SK-N-SH (cell line): Measurements from ENCODE around the gene DNAJA2. TPM values are rescaled to one million over a fixed set of nuclear protein-coding genes. Genes with fewer than 3 reads are reported as not detected.

Experiments used
- CTCF ChIA-PET: fragments of 300-600, 350-600 bp; formaldehyde crosslinking; extraction: SDS; loops from one replicate; lab custom pipeline; 2021; lab: Yijun Ruan, JAX
- POLR2A ChIA-PET: fragments of 350-600 bp; sonication (Branson Sonifier 250); formaldehyde crosslinking; extraction: SDS; loops from one replicate; lab custom pipeline; 2020; ENCODE audit warnings: antibody characterized with exemption, inconsistent platforms; lab: Yijun Ruan, JAX
- DNase-seq: peaks from one replicate; pipeline ENCODE4 v3.0.0; 2012
- H2AFZ ChIP-seq: fragments of 200-600 bp; sonication (generic); 2 replicates; pipeline ENCODE4 v1.8.1; 2016; ENCODE audit warnings: antibody characterized with exemption, mild to moderate bottlenecking, low read depth
- H3F3A ChIP-seq: fragments of 200-600 bp; sonication (generic); replicated peaks from 2 replicates; pipeline ENCODE3; 2016; ENCODE audit warnings: antibody characterized with exemption, mild to moderate bottlenecking; ENCODE audit not compliant: insufficient read depth
- H3K27ac ChIP-seq, 2 experiments: fragments of 200-500 bp in 1 of 2; fragments of 200-600 bp in 1 of 2; sonication (Bioruptor generic) in 1 of 2; sonication (generic), shearing (Covaris generic) in 1 of 2; 2 replicates each; pipeline versions ENCODE4 v1.5.1 to v1.6.1; 2014 to 2016; ENCODE audit warnings: low read depth in 2 of 2, inconsistent platforms in 1 of 2, low read length in 1 of 2, mild to moderate bottlenecking in 1 of 2, mixed read lengths in 1 of 2
- H3K27me3 ChIP-seq: fragments of 200-600 bp; sonication (generic), shearing (Covaris generic); 2 replicates; pipeline ENCODE4 v1.6.1; 2016; ENCODE audit warnings: mixed run types; ENCODE audit not compliant: insufficient read depth
- H3K36me3 ChIP-seq, 2 experiments: fragments of 200-500 bp in 1 of 2; fragments of 200-600 bp in 1 of 2; sonication (Bioruptor generic) in 1 of 2; sonication (generic) in 1 of 2; replicated peaks in 1 of 2; 2 replicates each; pipeline versions ENCODE3 to v1.5.1; 2014 to 2016; ENCODE audit warnings: low read length in 1 of 2, mild to moderate bottlenecking in 1 of 2; ENCODE audit not compliant: insufficient read depth in 2 of 2, control insufficient read depth in 1 of 2
- H3K4me1 ChIP-seq, 2 experiments: fragments of 200-500 bp in 1 of 2; fragments of 200-600 bp in 1 of 2; sonication (Bioruptor generic) in 1 of 2; sonication (generic), shearing (Covaris generic) in 1 of 2; 2 replicates each; pipeline versions ENCODE4 v1.5.1 to v1.6.1; 2014 to 2016; ENCODE audit warnings: low read depth in 1 of 2, low read length in 1 of 2, mixed run types in 1 of 2; ENCODE audit not compliant: insufficient read depth in 2 of 2, control insufficient read depth in 1 of 2
- H3K4me2 ChIP-seq: fragments of 200-600 bp; sonication (generic), shearing (Covaris generic); 2 replicates; pipeline ENCODE4 v1.6.1; 2017; ENCODE audit warnings: mixed run types
- H3K4me3 ChIP-seq, 2 experiments: fragments of 200-500 bp in 1 of 2; fragments of 200-600 bp in 1 of 2; sonication (Bioruptor generic) in 1 of 2; sonication (generic), shearing (Covaris generic) in 1 of 2; 2 replicates each; pipeline versions ENCODE4 v1.5.1 to v1.8.1; 2014 to 2016; ENCODE audit warnings: low read depth in 2 of 2, inconsistent platforms in 1 of 2, low read length in 1 of 2, mild to moderate bottlenecking in 1 of 2, mixed read lengths in 1 of 2, moderate library complexity in 1 of 2
- H3K79me2 ChIP-seq: fragments of 200-600 bp; sonication (generic); 2 replicates; pipeline ENCODE4 v1.8.1; 2017; ENCODE audit warnings: mild to moderate bottlenecking; ENCODE audit not compliant: insufficient read depth
- H3K9ac ChIP-seq: fragments of 200-600 bp; sonication (generic); 2 replicates; pipeline ENCODE4 v1.6.1; 2017; ENCODE audit warnings: mixed run types
- H3K9me2 ChIP-seq: fragments of 200-600 bp; sonication (generic); 2 replicates; pipeline ENCODE4 v1.6.1; 2017; ENCODE audit warnings: mixed run types
- H3K9me3 ChIP-seq: fragments of 200-600 bp; sonication (generic); 2 replicates; pipeline ENCODE4 v1.6.1; 2017; ENCODE audit warnings: mixed run types, mild to moderate bottlenecking, moderate library complexity
- H4K20me1 ChIP-seq: fragments of 200-600 bp; sonication (generic); 2 replicates; pipeline ENCODE4 v1.6.1; 2017; ENCODE audit warnings: mild to moderate bottlenecking, mixed run types; ENCODE audit not compliant: insufficient read depth
- CHD2 ChIP-seq: fragments of 150-350 bp; IDR thresholded peaks from 2 replicates; pipeline ENCODE4 v1.6.1; 2018; ENCODE audit warnings: low read length; ENCODE audit not compliant: partially characterized antibody
- EP300 ChIP-seq, 2 experiments: IDR thresholded peaks; 2 replicates each; pipeline versions ENCODE4 v1.4.0 to v1.6.1; 2012; ENCODE audit warnings: borderline replicate concordance in 1 of 2, low read depth in 1 of 2, low read length in 1 of 2
- FOXJ3 ChIP-seq: sonication (generic); formaldehyde crosslinking; IDR thresholded peaks from 2 replicates; pipeline ENCODE4 v1.5.1; 2020; ENCODE audit warnings: mild to moderate bottlenecking, missing genetic modification reagents
- FOXM1 ChIP-seq: IDR thresholded peaks from 2 replicates; pipeline ENCODE4 v1.4.0; 2012; ENCODE audit warnings: low read depth, mild to moderate bottlenecking
- IRF3 ChIP-seq: fragments of 150-350 bp; IDR thresholded peaks from 2 replicates; pipeline ENCODE4 v1.6.1; 2016; ENCODE audit warnings: mild to moderate bottlenecking, low read depth, low read length
- MEF2A ChIP-seq: IDR thresholded peaks from 2 replicates; pipeline ENCODE4 v1.4.0; 2012; ENCODE audit warnings: low read depth, borderline replicate concordance
- NFIC ChIP-seq: IDR thresholded peaks from 2 replicates; pipeline ENCODE4 v1.4.0; 2012; ENCODE audit warnings: borderline replicate concordance
- PBX3 ChIP-seq: IDR thresholded peaks from 2 replicates; pipeline ENCODE4; 2012
- RAD21 ChIP-seq: IDR thresholded peaks from 2 replicates; pipeline ENCODE4 v1.6.1; 2012; ENCODE audit warnings: mild to moderate bottlenecking, low read length
- RCOR1 ChIP-seq: fragments of 150-350 bp; IDR thresholded peaks from 2 replicates; pipeline ENCODE4 v1.6.1; 2017; ENCODE audit warnings: antibody characterized with exemption, low read length
- REST ChIP-seq: IDR thresholded peaks from 2 replicates; pipeline ENCODE4 v1.6.1; 2012; ENCODE audit warnings: mild to moderate bottlenecking, low read depth, low read length, moderate library complexity
- TAF1 ChIP-seq: IDR thresholded peaks from 2 replicates; pipeline ENCODE4 v1.6.1; 2012; ENCODE audit warnings: low read depth, mild to moderate bottlenecking, low read length, moderate library complexity, borderline replicate concordance
- USF2 ChIP-seq: fragments of 150-350 bp; IDR thresholded peaks from 2 replicates; pipeline ENCODE4 v1.6.1; 2017; ENCODE audit warnings: antibody characterized with exemption, low read length, low read depth, borderline replicate concordance
- YY1 ChIP-seq: IDR thresholded peaks from 2 replicates; pipeline ENCODE4 v1.4.0; 2012; ENCODE audit warnings: low read depth, mild to moderate bottlenecking
- ZBTB33 ChIP-seq: IDR thresholded peaks from 2 replicates; pipeline ENCODE4 v1.4.0; 2012; ENCODE audit warnings: low read depth, borderline replicate concordance
- WGBS: methylation state at CpG from one replicate; pipeline ENCODE4 v1.1.6; 2017; ENCODE audit warnings: low lambda C conversion rate; 5-methylcytosine and 5-hydroxymethylcytosine counted together
- polyA plus RNA-seq, 3 experiments: library from polyadenylated mRNA; depleted of rRNA; stranded (reverse); fragments of >200 nt; gene quantifications; 2 replicates each; pipeline ENCODE4 v1.2.3, GENCODE V29; 2012

The DNAJA2 gene
- polyA plus RNA-seq, 1 of the 3 experiments (the other 2 are of a cell fraction): 9.7 TPM

GRCh38 chr16:46922239-46922638 is 51.2 kb downstream of the DNAJA2 start:
- TF ChIP-seq TAF1 (no peak), RAD21 (no peak), FOXM1 (no peak), PBX3 (no peak)
- POLR2A ChIA-PET: no interaction called here
- Histone ChIP-seq H2AFZ (no peak overlapping the region), H3K27ac (no peak overlapping the region), H3K9ac (no peak overlapping the region), H3K4me3 (no peak overlapping the region), H3K4me2 (no peak overlapping the region), H3F3A (no peaks in the 10 kb centered on the region), H3K36me3 (peaks cover 12 to 46% of the 10 kb centered on the region in 2 experiments), H3K9me3 (no peaks in the 10 kb centered on the region), H3K4me1 (no peaks in the 10 kb centered on the region; a peak in 1 of 4 replicates), H3K9me2 (no peaks in the 10 kb centered on the region), H3K79me2 (no peaks in the 10 kb centered on the region), H4K20me1 (no peaks in the 10 kb centered on the region), H3K27me3 (no peaks in the 10 kb centered on the region)
- no peak for DNase-seq
- CTCF ChIA-PET: interaction anchor here (0.9 to 4.0 kb wide), 5 partner anchors 9 to 249 kb away, joined by 3 to 28 read pairs (median 5); no protein-coding TSS in a partner anchor
- WGBS: 96% methylated on average over 4 of the region's 10 CpGs

- Histone ChIP-seq H3K27me3 (no peaks in the 10 kb centered on the region), H3K36me3 (peaks cover 12 to 42% of the 10 kb centered on the region in 2 experiments), H2AFZ (no peak overlapping the region), H3F3A (no peaks in the 10 kb centered on the region), H3K9ac (no peak overlapping the region), H3K9me3 (no peaks in the 10 kb centered on the region), H3K4me2 (no peak overlapping the region), H3K27ac (no peak overlapping the region), H4K20me1 (no peaks in the 10 kb centered on the region), H3K4me1 (no peaks in the 10 kb centered on the region; a peak in 1 of 4 replicates), H3K4me3 (no peak overlapping the region), H3K79me2 (no peaks in the 10 kb centered on the region), H3K9me2 (no peaks in the 10 kb centered on the region)
- ChIA-PET POLR2A (no interaction called here), CTCF (interaction anchor here (0.9 to 5.5 kb wide), 4 partner anchors 10 to 66 kb away, joined by 3 to 28 read pairs (median 15); no protein-coding TSS in a partner anchor)
- 78% methylated on average over 9 of the region's 9 CpGs for WGBS
- DNase-seq: no peak
- TF ChIP-seq CHD2 (no peak), ZBTB33 (no peak), YY1 (no peak), IRF3 (no peak), RAD21 (no peak), FOXJ3 (CRISPR knock-in tag) (no peak), PBX3 (no peak), USF2 (no peak), NFIC (no peak), EP300 (IDR thresholded peaks at IDR 0.05; ENCODE audit: borderline replicate concordance in 1 of 2, low read depth in 1 of 2, low read length in 1 of 2) (no peak), MEF2A (no peak), RCOR1 (no peak), REST (no peak)
Measured at GRCh38 chr16:46920402-46921068, 52.9 kb downstream of the DNAJA2 start.
